HTR-8/SVneo (cell line): ENCODE results near the gene ZHX3.
A peak's percentile ranks its signal among the peaks of the same experiment; 100 is the strongest.

Experiments
- DNase-seq: peaks from one replicate; pipeline ENCODE4 v3.0.0; 2011; ENCODE audit warnings: low spot score, mixed read lengths; ENCODE audit not compliant: insufficient read length
- FAIRE-seq: peaks from 2 replicates; lab custom pipeline; 2011; peaks lifted over from hg19 to GRCh38; lab: Jason Lieb, UNC

ZHX3 gene

DNA sequence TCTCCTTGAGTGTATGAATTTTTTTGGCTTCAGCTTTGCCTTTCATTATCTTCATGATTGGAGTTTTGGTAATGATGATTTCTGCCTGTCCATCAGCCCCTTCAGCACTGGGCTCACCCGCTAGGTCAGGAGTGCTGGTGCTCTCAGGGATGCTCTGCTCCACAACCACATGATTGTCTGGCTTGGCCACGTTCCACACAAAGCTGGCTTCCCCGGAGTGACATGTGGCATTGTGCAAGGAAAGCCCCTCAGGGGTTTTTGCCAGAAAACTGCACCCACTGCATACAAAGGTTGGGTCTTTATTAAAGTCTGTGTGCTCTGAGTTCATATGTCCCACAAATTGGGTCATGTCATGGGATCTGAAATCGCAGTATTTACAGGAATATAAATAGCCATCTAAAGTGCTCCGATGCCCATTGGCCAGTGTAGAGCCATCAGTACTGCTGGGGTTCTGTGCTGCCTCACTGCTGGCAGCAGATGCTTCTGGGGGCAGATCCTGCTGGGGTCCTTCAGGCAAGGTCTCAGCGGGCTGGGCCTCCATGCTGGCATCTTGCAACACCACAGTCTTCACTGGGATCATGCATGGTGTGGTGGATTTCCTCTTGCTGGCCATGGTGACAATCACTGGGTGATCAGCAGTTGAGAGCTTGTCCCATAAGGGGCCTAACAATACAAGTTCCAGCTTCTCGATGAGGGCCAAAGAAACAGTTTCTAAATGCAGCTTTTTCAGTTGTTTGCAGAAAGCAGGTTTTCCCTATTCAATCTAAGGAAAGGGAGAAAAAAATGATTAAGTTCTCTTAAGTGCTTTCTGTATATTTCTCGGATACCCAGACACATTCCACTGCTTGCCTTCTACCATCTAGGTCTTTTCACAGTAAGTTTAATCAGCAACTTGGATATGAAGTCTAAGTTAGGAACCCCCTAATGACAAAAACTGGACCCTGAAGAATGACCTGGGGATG lies 112.9 kb downstream of the ZHX3 start:
- FAIRE-seq: peak; percentile 66
- DNase-seq: no peak

GRCh38 chr20:41203660-41204059 lies 113.9 kb downstream of the ZHX3 start:
- FAIRE-seq (no peak), DNase-seq (no peak)

DNA sequence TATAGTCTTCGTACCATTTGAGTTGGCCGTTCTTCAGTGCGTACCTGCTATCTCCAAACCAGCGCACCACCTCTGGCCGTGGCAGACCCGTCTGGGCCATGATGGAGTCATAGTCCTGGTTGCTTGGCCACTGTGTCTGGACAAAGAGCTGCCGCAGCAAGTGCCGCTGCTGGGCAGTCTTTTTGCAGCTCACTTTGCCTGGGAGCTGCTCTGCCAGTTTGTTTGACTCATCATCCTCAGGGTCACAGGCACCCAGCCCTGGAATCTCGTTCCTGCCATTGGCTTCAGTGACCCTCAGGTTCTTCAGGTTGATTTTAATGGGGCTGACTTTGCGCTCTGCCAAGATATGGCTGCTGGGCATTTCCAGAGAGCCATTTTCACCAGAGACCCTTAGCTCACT lies 115.1 kb downstream of the ZHX3 start:
- DNase-seq (no peak), FAIRE-seq (no peak)

DNA sequence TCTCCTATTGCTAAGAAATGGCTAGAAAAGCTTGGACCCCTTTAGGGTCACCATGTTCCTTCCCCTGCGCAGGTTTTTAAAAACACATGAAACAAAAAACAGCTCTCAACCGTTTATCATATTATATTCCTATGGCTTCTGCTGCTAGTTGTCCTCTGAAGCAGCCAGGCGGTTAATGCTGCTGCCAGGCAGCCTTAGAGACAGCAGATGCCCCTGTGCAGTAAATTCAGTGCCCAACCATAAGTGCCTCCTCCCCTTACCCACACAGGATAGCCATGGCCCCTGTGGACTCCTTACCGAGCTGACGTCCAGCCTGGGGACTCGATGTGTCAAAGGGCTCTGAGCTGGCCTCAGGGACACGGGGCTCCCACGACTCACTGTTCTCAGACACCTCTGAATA lies 115.8 kb downstream of the ZHX3 start:
- FAIRE-seq (no peak), DNase-seq (no peak)

- no peak for FAIRE-seq
- no peak for DNase-seq
These were observed 116.9 kb downstream of the ZHX3 start for GRCh38 chr20:41200446-41201202.

GRCh38 chr20:41198443-41198842 lies 119.1 kb downstream of the ZHX3 start:
- no peak for FAIRE-seq
- DNase-seq: no peak

- DNase-seq: no peak
- peak; percentile 88 for FAIRE-seq
These were observed 120.8 kb downstream of the ZHX3 start for GRCh38 chr20:41196653-41197225.

GRCh38 chr20:41192575-41192974 lies 125.0 kb downstream of the ZHX3 start:
- FAIRE-seq (no peak), DNase-seq (no peak)

DNA sequence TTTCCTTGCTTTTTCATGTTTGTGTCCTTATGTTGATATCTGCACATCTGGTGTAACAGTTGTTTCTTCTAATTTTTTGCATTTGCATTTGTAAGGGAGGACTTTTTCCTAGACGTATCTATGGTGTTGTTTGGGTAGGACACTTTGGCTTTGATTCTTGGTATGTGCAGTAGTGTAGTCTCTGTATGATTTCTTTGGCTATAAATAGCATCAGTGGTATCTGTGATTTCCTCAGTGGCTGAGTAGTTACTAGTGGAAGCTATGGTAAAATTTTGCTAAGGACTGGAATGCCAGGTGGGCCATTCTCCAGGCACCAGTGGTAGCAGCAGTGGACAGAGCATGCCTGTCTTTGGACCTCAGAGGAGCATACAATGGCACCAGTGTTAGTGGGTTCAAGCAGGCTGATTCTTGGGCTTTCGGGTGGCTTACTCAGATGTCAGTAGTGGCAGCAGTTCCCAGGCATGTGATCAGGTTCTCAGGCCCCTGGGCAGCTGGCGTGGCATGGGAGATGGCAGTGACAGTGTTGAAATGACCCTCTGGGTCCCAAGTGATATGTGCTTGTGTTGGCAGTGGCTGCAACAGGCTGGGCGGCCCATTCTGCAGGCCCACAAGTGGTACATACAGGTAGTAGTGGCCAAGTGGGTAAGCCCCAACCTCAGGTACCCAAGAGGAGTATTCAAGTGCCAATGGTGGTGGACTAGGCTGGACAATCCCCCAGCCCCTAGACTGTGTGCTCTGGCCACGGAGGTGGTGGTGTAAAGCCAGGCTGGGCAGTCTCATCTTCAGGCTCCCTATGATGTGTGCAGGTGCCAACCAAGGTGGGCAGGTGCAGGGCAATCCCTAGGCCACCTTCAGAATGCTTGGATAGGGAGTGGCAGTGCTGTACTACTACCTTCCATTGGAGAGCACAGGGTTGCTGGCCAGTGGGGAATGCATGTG lies 125.7 kb downstream of the ZHX3 start:
- DNase-seq (no peak), FAIRE-seq (peak; percentile 87)

GRCh38 chr20:41187668-41188067 lies 129.9 kb downstream of the ZHX3 start:
- DNase-seq (no peak), FAIRE-seq (no peak)

DNA sequence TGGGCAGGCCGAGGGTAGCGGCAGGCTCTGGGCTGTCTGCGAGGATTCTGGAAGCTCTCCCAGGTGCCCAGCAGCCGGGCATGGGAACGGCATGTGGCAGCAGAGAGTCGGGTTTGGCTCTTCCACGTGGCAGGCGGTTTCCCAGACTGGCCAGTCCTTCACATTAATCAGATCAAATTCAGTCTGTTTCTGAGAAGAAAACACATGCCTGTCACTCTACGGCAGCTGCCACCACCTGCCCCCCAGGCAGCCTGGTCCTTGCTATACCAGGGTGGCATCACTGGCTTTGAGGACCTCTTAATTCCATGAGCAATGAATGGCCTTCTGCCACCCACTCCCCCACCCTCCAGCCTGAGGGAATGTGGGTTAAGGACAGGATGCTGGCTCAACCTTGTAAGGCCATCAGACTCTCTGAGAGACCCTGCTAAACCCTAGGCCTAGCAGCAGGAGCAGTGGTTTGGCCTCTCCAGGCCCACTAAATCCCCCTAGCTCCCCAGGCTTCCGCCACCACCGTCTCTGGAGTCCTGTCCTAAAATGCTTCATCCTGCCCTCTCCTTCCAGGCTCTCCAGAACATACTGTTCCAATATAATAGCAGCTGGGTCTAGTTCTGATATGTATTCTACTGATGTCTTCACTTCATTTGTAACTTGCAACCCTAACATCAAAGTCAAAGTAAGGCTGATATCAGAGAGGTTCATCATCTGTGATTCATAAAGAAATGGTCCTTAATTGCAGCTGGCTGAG lies 132.3 kb downstream of the ZHX3 start:
- DNase-seq: no peak
- no peak for FAIRE-seq

GRCh38 chr20:41183831-41184230 lies 133.7 kb downstream of the ZHX3 start:
- no peak for FAIRE-seq
- DNase-seq: no peak

DNA sequence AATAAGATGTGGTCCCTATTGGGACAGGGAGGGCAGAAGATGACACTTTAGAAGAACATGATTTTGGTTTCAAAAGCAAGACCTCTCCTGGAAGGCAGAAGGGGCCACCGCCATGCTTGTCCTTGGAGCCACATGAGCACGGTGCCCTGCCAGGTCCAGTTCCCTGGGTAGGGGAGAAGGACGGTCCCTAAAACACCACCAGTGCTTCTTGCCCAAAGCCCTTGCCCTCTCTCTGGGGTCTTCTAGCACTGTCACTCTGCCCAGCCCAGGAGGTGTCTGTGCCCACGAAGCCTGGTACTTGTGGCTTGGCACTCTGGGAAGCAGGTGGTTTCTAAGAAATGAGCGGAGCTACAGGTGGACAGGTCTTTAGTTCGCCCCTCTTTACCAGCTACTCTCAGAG lies 134.1 kb downstream of the ZHX3 start:
- FAIRE-seq: no peak
- DNase-seq: no peak

- DNase-seq (no peak), FAIRE-seq (no peak)
These were observed 135.0 kb downstream of the ZHX3 start for GRCh38 chr20:41182296-41183212.

GRCh38 chr20:41181567-41181966 lies 136.0 kb downstream of the ZHX3 start:
- no peak for DNase-seq
- no peak for FAIRE-seq

DNA sequence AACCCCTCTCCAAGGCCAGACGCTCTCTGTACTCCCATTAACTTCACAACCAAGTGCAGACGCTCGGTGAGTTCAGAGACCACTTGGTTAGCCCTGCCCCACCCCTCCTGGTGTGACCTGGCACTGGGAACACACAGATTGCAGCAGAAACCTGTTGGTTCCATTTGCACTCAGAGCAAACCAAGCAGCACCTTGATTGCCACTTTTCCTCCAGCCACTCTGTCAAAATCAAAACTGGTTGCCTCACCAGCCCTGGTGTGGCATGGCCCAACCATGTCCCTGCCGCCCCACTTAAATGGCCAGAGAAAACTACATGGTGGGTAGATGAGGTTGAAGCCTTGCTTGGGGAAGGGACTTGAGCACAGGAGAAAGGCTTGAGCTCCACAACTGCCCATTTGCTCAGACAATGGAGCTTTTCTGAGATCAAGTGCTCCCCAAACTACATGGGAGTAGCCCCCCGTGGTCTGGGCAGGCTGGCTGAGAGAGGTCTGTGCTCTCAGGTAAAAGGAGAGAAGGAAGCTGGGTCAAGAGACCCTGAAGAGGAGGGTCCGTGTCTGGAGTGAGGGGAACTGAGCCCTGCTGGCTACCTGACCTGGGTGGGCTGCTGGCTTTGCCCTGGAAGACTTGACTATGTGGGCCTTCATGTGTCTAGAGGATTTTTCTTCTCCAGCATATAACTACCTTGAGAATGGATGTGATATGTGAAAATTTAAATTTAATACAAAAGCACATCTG lies 136.8 kb downstream of the ZHX3 start:
- DNase-seq (no peak), FAIRE-seq (no peak)

DNA sequence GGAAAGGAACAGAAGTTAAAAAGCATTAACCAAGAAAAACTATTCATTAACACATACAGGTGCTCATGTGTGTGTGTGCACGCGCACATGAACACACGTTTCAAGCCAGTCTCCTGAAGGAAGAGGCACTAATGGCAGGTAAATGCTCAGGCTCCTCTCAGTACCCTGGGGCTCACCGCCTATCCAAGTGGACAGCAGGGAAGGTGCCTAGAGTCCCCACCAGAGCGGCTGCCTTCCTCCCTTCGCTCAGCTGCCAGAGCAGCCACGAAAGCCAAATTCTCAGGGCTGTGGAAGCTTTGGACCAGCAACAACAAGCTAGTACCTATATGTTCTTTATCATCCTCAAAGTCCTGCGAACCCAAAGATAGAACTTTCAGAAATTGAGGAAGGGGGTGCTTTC lies 137.6 kb downstream of the ZHX3 start:
- no peak for FAIRE-seq

More for the DNA sequence above, 137.6 kb downstream of the ZHX3 start:
- DNase-seq: no peak
